Neural cell (in vitro differentiated cells): Measurements from ENCODE around the gene SUSD6.

Source experiments
- CTCF ChIP-seq: fragments of 450-650 bp; IDR thresholded peaks from 2 replicates; pipeline ENCODE4 v1.5.1; 2014; ENCODE audit warnings: antibody characterized with exemption, mild to moderate bottlenecking, moderate library complexity; ENCODE audit not compliant: poor library complexity, severe bottlenecking
- EP300 ChIP-seq: fragments of 450-650 bp; conservative IDR thresholded peaks from 2 replicates; pipeline ENCODE4 v1.6.1; 2014; ENCODE audit warnings: antibody characterized with exemption, mild to moderate bottlenecking, moderate library complexity; ENCODE audit not compliant: poor library complexity, severe bottlenecking
- EZH2 ChIP-seq: fragments of 200-600, 300-800 bp; shearing (Covaris generic), sonication (generic); IDR thresholded peaks from 2 replicates; pipeline ENCODE4 v1.6.1; 2014; ENCODE audit warnings: antibody characterized with exemption, low read length, borderline replicate concordance, mild to moderate bottlenecking; ENCODE audit not compliant: insufficient read depth, poor library complexity, severe bottlenecking
- MXI1 ChIP-seq: fragments of 450-650 bp; conservative IDR thresholded peaks from 2 replicates; pipeline ENCODE4 v1.6.1; 2014; ENCODE audit warnings: antibody characterized with exemption, mild to moderate bottlenecking; ENCODE audit not compliant: poor library complexity, severe bottlenecking
- POLR2AphosphoS5 ChIP-seq: IDR thresholded peaks from 2 replicates; pipeline ENCODE4 v1.6.1; 2012
- RAD21 ChIP-seq: fragments of 450-650 bp; conservative IDR thresholded peaks from 2 replicates; pipeline ENCODE4 v1.6.1; 2014; ENCODE audit warnings: antibody characterized with exemption, mild to moderate bottlenecking, moderate library complexity
- REST ChIP-seq: IDR thresholded peaks from 2 replicates; pipeline ENCODE4 v1.6.1; 2012; ENCODE audit warnings: borderline replicate concordance
- SMC3 ChIP-seq: fragments of 450-650 bp; conservative IDR thresholded peaks from 2 replicates; pipeline ENCODE4 v1.6.1; 2014; ENCODE audit warnings: antibody characterized with exemption, mild to moderate bottlenecking, moderate library complexity; ENCODE audit not compliant: poor library complexity
- TAF1 ChIP-seq: IDR thresholded peaks from 2 replicates; pipeline ENCODE4 v1.6.1; 2012; ENCODE audit warnings: low read depth

GRCh38 chr14:69720912-69721311, 109.5 kb downstream of the SUSD6 start:
- TF ChIP-seq EZH2 (no peak), EP300 (no peak), RAD21 (no peak), CTCF (no peak), REST (no peak), TAF1 (no peak), POLR2AphosphoS5 (no peak), SMC3 (no peak), MXI1 (no peak)
